ENCODE results near the gene C2CD4C. TPM values are rescaled to one million over a fixed set of nuclear protein-coding genes. Genes with fewer than 3 reads are reported as not detected.

C2CD4C gene
- polyA plus RNA-seq, 4 donors = 0.27 to 3.1 (median 0.80) TPM; not detected in 1

GRCh38 chr19:379796-380195, 29.2 kb downstream of the C2CD4C start:
- no peak for FAIRE-seq

GRCh38 chr19:378706-379105, 30.2 kb downstream of the C2CD4C start:
- no peak for FAIRE-seq
- H3K27me3 ChIP-seq (ENCODE audit: control insufficient read depth in 3 of 3, insufficient read depth in 3 of 3, low read length in 3 of 3) = peaks cover 0 to 18% (median 2%) of the 10 kb centered on the region in 3 donors

More at GRCh38 chr19:379796-380195, 29.2 kb downstream of the C2CD4C start:
- H3K9me3 ChIP-seq (ENCODE audit: control insufficient read depth in 2 of 2, insufficient read depth in 1 of 2, low read depth in 1 of 2, low read length in 1 of 2) = no peaks in the 10 kb centered on the region
- H3K4me1 ChIP-seq (ENCODE audit: control insufficient read depth in 3 of 3, insufficient read depth in 2 of 3, low read depth in 1 of 3, low read length in 2 of 3) = no peaks in the 10 kb centered on the region
- H3K27ac ChIP-seq (ENCODE audit: low read depth in 1 of 3, low read length in 2 of 3) = no peak overlapping the region
- H3K27me3 ChIP-seq (ENCODE audit: control insufficient read depth in 3 of 3, insufficient read depth in 3 of 3, low read length in 3 of 3) = peaks cover 0 to 22% (median 6%) of the 10 kb centered on the region in 3 donors
- DNase-seq = no peak
- H3K4me3 ChIP-seq (ENCODE audit: low read depth in 1 of 3, low read length in 3 of 3) = no peak overlapping the region
- H3K36me3 ChIP-seq (ENCODE audit: control insufficient read depth in 3 of 3, insufficient read depth in 2 of 3, low read depth in 1 of 3, low read length in 3 of 3) = no peaks in the 10 kb centered on the region
- 87 to 89% (median 88%) methylated on average over 16 of the region's 16 CpGs for WGBS, 3 donors

GRCh38 chr19:377801-378581, 31.0 kb downstream of the C2CD4C start:
- H3K27ac ChIP-seq (ENCODE audit: low read depth in 1 of 3, low read length in 2 of 3) = no peak overlapping the region
- WGBS, 3 donors = 68 to 73% (median 69%) methylated on average over 38 of the region's 38 CpGs
- no peaks in the 10 kb centered on the region for H3K4me1 ChIP-seq (ENCODE audit: control insufficient read depth in 3 of 3, insufficient read depth in 2 of 3, low read depth in 1 of 3, low read length in 2 of 3)
- peaks cover 0 to 13% (median 2%) of the 10 kb centered on the region in 3 donors for H3K27me3 ChIP-seq (ENCODE audit: control insufficient read depth in 3 of 3, insufficient read depth in 3 of 3, low read length in 3 of 3)
- H3K36me3 ChIP-seq (ENCODE audit: control insufficient read depth in 3 of 3, insufficient read depth in 2 of 3, low read depth in 1 of 3, low read length in 3 of 3) = no peaks in the 10 kb centered on the region
- no peak for FAIRE-seq
- DNase-seq = no peak
- no peak overlapping the region for H3K4me3 ChIP-seq (ENCODE audit: low read depth in 1 of 3, low read length in 3 of 3)
- H3K9me3 ChIP-seq (ENCODE audit: control insufficient read depth in 2 of 2, insufficient read depth in 1 of 2, low read depth in 1 of 2, low read length in 1 of 2) = no peaks in the 10 kb centered on the region

More at GRCh38 chr19:378706-379105, 30.2 kb downstream of the C2CD4C start:
- no peak overlapping the region for H3K27ac ChIP-seq (ENCODE audit: low read depth in 1 of 3, low read length in 2 of 3)
- no peak overlapping the region for H3K4me3 ChIP-seq (ENCODE audit: low read depth in 1 of 3, low read length in 3 of 3)
- no peaks in the 10 kb centered on the region for H3K4me1 ChIP-seq (ENCODE audit: control insufficient read depth in 3 of 3, insufficient read depth in 2 of 3, low read depth in 1 of 3, low read length in 2 of 3)
- H3K9me3 ChIP-seq (ENCODE audit: control insufficient read depth in 2 of 2, insufficient read depth in 1 of 2, low read depth in 1 of 2, low read length in 1 of 2) = no peaks in the 10 kb centered on the region
- H3K36me3 ChIP-seq (ENCODE audit: control insufficient read depth in 3 of 3, insufficient read depth in 2 of 3, low read depth in 1 of 3, low read length in 3 of 3) = no peaks in the 10 kb centered on the region
- 85 to 89% (median 86%) methylated on average over 14 of the region's 14 CpGs for WGBS, 3 donors
- DNase-seq = no peak

- DNase-seq (no peak), FAIRE-seq (no peak)
- no peaks in the 10 kb centered on the region for H3K4me1 ChIP-seq (ENCODE audit: control insufficient read depth in 3 of 3, insufficient read depth in 2 of 3, low read depth in 1 of 3, low read length in 2 of 3)
- no peaks in the 10 kb centered on the region for H3K9me3 ChIP-seq (ENCODE audit: control insufficient read depth in 2 of 2, insufficient read depth in 1 of 2, low read depth in 1 of 2, low read length in 1 of 2)
- no peaks in the 10 kb centered on the region for H3K36me3 ChIP-seq (ENCODE audit: control insufficient read depth in 3 of 3, insufficient read depth in 2 of 3, low read depth in 1 of 3, low read length in 3 of 3)
- peaks cover 0 to 14% (median 2%) of the 10 kb centered on the region in 3 donors for H3K27me3 ChIP-seq (ENCODE audit: control insufficient read depth in 3 of 3, insufficient read depth in 3 of 3, low read length in 3 of 3)
- 93 to 96% (median 95%) methylated on average over 8 of the region's 8 CpGs for WGBS, 3 donors
- H3K27ac ChIP-seq (ENCODE audit: low read depth in 1 of 3, low read length in 2 of 3) = no peak overlapping the region
- no peak overlapping the region for H3K4me3 ChIP-seq (ENCODE audit: low read depth in 1 of 3, low read length in 3 of 3)
These were observed 32.9 kb downstream of the C2CD4C start for GRCh38 chr19:376111-376470.

- no peak for DNase-seq
- H3K4me1 ChIP-seq (ENCODE audit: control insufficient read depth in 3 of 3, insufficient read depth in 2 of 3, low read depth in 1 of 3, low read length in 2 of 3) = no peaks in the 10 kb centered on the region
- H3K36me3 ChIP-seq (ENCODE audit: control insufficient read depth in 3 of 3, insufficient read depth in 2 of 3, low read depth in 1 of 3, low read length in 3 of 3) = no peaks in the 10 kb centered on the region
- no peak overlapping the region for H3K4me3 ChIP-seq (ENCODE audit: low read depth in 1 of 3, low read length in 3 of 3)
- 80 to 84% (median 84%) methylated on average over 40 to 43 of the region's 43 CpGs for WGBS, 3 donors
- no peaks in the 10 kb centered on the region for H3K9me3 ChIP-seq (ENCODE audit: control insufficient read depth in 2 of 2, insufficient read depth in 1 of 2, low read depth in 1 of 2, low read length in 1 of 2)
- H3K27me3 ChIP-seq (ENCODE audit: control insufficient read depth in 3 of 3, insufficient read depth in 3 of 3, low read length in 3 of 3) = peaks cover 0 to 14% (median 2%) of the 10 kb centered on the region in 3 donors
- FAIRE-seq = no peak
- no peak overlapping the region for H3K27ac ChIP-seq (ENCODE audit: low read depth in 1 of 3, low read length in 2 of 3)
These were observed 33.4 kb downstream of the C2CD4C start for GRCh38 chr19:375395-376110.

- Histone ChIP-seq H3K4me3 (ENCODE audit: low read depth in 1 of 3, low read length in 3 of 3) (no peak overlapping the region), H3K36me3 (ENCODE audit: control insufficient read depth in 3 of 3, insufficient read depth in 2 of 3, low read depth in 1 of 3, low read length in 3 of 3) (no peaks in the 10 kb centered on the region), H3K4me1 (ENCODE audit: control insufficient read depth in 3 of 3, insufficient read depth in 2 of 3, low read depth in 1 of 3, low read length in 2 of 3) (no peaks in the 10 kb centered on the region), H3K9me3 (ENCODE audit: control insufficient read depth in 2 of 2, insufficient read depth in 1 of 2, low read depth in 1 of 2, low read length in 1 of 2) (no peaks in the 10 kb centered on the region), H3K27ac (ENCODE audit: low read depth in 1 of 3, low read length in 2 of 3) (no peak overlapping the region), H3K27me3 (ENCODE audit: control insufficient read depth in 3 of 3, insufficient read depth in 3 of 3, low read length in 3 of 3) (peaks cover 0 to 14% (median 2%) of the 10 kb centered on the region in 3 donors)
- no peak for FAIRE-seq
- DNase-seq = no peak
- WGBS, 3 donors = 66 to 76% (median 72%) methylated on average over 17 of the region's 17 CpGs
These were observed 34.1 kb downstream of the C2CD4C start for GRCh38 chr19:374886-375235.

GRCh38 chr19:374183-374885, 34.6 kb downstream of the C2CD4C start:
- H3K36me3 ChIP-seq (ENCODE audit: control insufficient read depth in 3 of 3, insufficient read depth in 2 of 3, low read depth in 1 of 3, low read length in 3 of 3) = no peaks in the 10 kb centered on the region
- FAIRE-seq (no peak), DNase-seq (no peak)
- no peak overlapping the region for H3K27ac ChIP-seq (ENCODE audit: low read depth in 1 of 3, low read length in 2 of 3)
- WGBS, 3 donors = 59 to 69% (median 59%) methylated on average over 23 of the region's 23 CpGs
- no peaks in the 10 kb centered on the region for H3K9me3 ChIP-seq (ENCODE audit: control insufficient read depth in 2 of 2, insufficient read depth in 1 of 2, low read depth in 1 of 2, low read length in 1 of 2)
- H3K4me1 ChIP-seq (ENCODE audit: control insufficient read depth in 3 of 3, insufficient read depth in 2 of 3, low read depth in 1 of 3, low read length in 2 of 3) = no peaks in the 10 kb centered on the region
- H3K4me3 ChIP-seq (ENCODE audit: low read depth in 1 of 3, low read length in 3 of 3) = no peak overlapping the region
- peaks cover 0 to 14% (median 2%) of the 10 kb centered on the region in 3 donors for H3K27me3 ChIP-seq (ENCODE audit: control insufficient read depth in 3 of 3, insufficient read depth in 3 of 3, low read length in 3 of 3)

GRCh38 chr19:373391-374182, 35.4 kb downstream of the C2CD4C start:
- no peaks in the 10 kb centered on the region for H3K9me3 ChIP-seq (ENCODE audit: control insufficient read depth in 2 of 2, insufficient read depth in 1 of 2, low read depth in 1 of 2, low read length in 1 of 2)
- DNase-seq (no peak), FAIRE-seq (no peak)
- H3K27ac ChIP-seq (ENCODE audit: low read depth in 1 of 3, low read length in 2 of 3) = no peak overlapping the region
- H3K4me3 ChIP-seq (ENCODE audit: low read depth in 1 of 3, low read length in 3 of 3) = no peak overlapping the region
- 69 to 82% (median 78%) methylated on average over 24 of the region's 24 CpGs for WGBS, 3 donors
- no peaks in the 10 kb centered on the region for H3K36me3 ChIP-seq (ENCODE audit: control insufficient read depth in 3 of 3, insufficient read depth in 2 of 3, low read depth in 1 of 3, low read length in 3 of 3)
- peaks cover 0 to 14% (median 2%) of the 10 kb centered on the region in 3 donors for H3K27me3 ChIP-seq (ENCODE audit: control insufficient read depth in 3 of 3, insufficient read depth in 3 of 3, low read length in 3 of 3)
- H3K4me1 ChIP-seq (ENCODE audit: control insufficient read depth in 3 of 3, insufficient read depth in 2 of 3, low read depth in 1 of 3, low read length in 2 of 3) = no peaks in the 10 kb centered on the region
